ENCODE data around the gene ZNF148. TPM values are rescaled to one million over a fixed set of nuclear protein-coding genes. Genes with fewer than 3 reads are reported as not detected.

The ZNF148 gene
- total and polyA plus RNA-seq, 2 of the 4 experiments (the other 2 are of a cell fraction): 9.4 to 65.2 TPM

DNA sequence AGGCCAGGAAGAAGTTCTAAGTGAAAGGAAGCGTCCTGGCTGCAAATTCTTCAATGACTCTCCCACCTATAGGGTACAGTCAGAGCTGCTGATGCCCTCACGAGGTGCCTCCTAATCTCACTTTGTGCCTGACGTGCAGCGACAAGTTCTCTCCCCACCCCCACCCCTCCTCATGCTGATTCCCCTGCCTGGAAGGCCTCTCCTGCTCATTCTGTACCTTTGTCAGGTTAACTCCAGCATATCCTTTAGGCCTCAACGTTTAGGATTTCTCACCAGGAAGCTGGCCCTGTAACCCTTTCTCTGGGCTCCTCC is 187.6 kb downstream of the ZNF148 start:
- Histone ChIP-seq H3K36me3 (ENCODE audit: control insufficient read depth, insufficient read depth, low read length) (no peaks in the 10 kb centered on the region), H3K9ac (ENCODE audit: low read depth, low read length) (no peak overlapping the region), H4K5ac (ENCODE audit: low read depth, low read length) (no peak overlapping the region), H3K4ac (ENCODE audit: low read depth, low read length) (no peak overlapping the region), H3K56ac (ENCODE audit: extremely low read depth, insufficient read depth, low read length) (no peak overlapping the region), H2AK5ac (ENCODE audit: low read depth, low read length) (no peak overlapping the region), H4K20me1 (ENCODE audit: insufficient read depth, low read length) (no peaks in the 10 kb centered on the region), H2AK9ac (replicated peaks; ENCODE audit: low read depth, low read length, poor library complexity) (no peak overlapping the region), H2BK20ac (ENCODE audit: low read depth, low read length) (no peak overlapping the region), H3K4me2 (ENCODE audit: low read depth, low read length) (no peak overlapping the region), H3K18ac (ENCODE audit: low read depth, low read length) (no peak overlapping the region), H2BK120ac (ENCODE audit: low read depth, low read length) (no peak overlapping the region), H2BK15ac (ENCODE audit: low read depth, low read length) (no peak overlapping the region), H3K9me1 (ENCODE audit: insufficient read depth, low read length) (no peaks in the 10 kb centered on the region; the same call in 1 of the 2 replicates), H3K79me1 (ENCODE audit: low read depth in 1 of 2, low read length in 2 of 2) (no peaks in the 10 kb centered on the region), H3K23ac (ENCODE audit: low read depth, low read length) (no peak overlapping the region), H3K14ac (replicated peaks; ENCODE audit: low read depth, low read length) (no peak overlapping the region), H2AFZ (replicated peaks; ENCODE audit: low read length, poor library complexity) (peak overlapping the region; percentile 33), H4K91ac (ENCODE audit: insufficient read depth, low read depth, low read length) (no peak overlapping the region), H3K4me3 (ENCODE audit: insufficient read depth, low read depth, low read length) (no peak overlapping the region), H4K8ac (ENCODE audit: low read depth in 2 of 2, low read length in 2 of 2) (no peak overlapping the region), H3K27me3 (ENCODE audit: control insufficient read depth, insufficient read depth, low read length) (no peaks in the 10 kb centered on the region), H3K4me1 (ENCODE audit: control insufficient read depth, insufficient read depth, low read length) (peaks cover 13% of the 10 kb centered on the region; the same call in 1 of the 2 replicates), H2BK5ac (ENCODE audit: low read depth, low read length, poor library complexity, severe bottlenecking) (no peak overlapping the region), H3K27ac (ENCODE audit: insufficient read depth, low read length) (no peak overlapping the region), H3K9me3 (ENCODE audit: control insufficient read depth, insufficient read depth, low read length) (no peaks in the 10 kb centered on the region; the same call in 1 of the 2 replicates)
- no TSS peak for BruUV-seq (replicated peaks)
- intact Hi-C loops (cut with micrococcal nuclease): no loop called here
- ATAC-seq (ENCODE audit: low read depth): no peak
- WGBS, 2 experiments (ENCODE audit: extremely low coverage in 2 of 2, insufficient read length in 1 of 2): 90% methylated on average over 2 of the region's 5 CpGs; no CpG with 5 or more reads in 1 of the 2 experiments
- ChIA-PET CTCF (no interaction called here), POLR2A (ENCODE audit: unreplicated experiment) (no interaction called here)
- no peak for DNase-seq
- dilution Hi-C loops (cut with HindIII; ENCODE audit: low sequenced_read_pairs, unreplicated experiment): no loop called here
- in situ Hi-C loops (cut with MboI; ENCODE audit: low sequenced_read_pairs): no loop called here
- no peak for TF ChIP-seq MAZ (IDR thresholded peaks at IDR 0.05; ENCODE audit: borderline replicate concordance, low read depth, low read length)
- TF ChIP-seq, protein P1, sequence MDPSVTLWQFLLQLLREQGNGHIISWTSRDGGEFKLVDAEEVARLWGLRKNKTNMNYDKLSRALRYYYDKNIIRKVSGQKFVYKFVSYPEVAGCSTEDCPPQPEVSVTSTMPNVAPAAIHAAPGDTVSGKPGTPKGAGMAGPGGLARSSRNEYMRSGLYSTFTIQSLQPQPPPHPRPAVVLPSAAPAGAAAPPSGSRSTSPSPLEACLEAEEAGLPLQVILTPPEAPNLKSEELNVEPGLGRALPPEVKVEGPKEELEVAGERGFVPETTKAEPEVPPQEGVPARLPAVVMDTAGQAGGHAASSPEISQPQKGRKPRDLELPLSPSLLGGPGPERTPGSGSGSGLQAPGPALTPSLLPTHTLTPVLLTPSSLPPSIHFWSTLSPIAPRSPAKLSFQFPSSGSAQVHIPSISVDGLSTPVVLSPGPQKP (IDR thresholded peaks at IDR 0.05; ENCODE audit: borderline replicate concordance, low read depth, low read length): no peak
- TF ChIP-seq RFX5 (IDR thresholded peaks at IDR 0.05; ENCODE audit: low read depth, low read length): no peak
- TF ChIP-seq, protein P2, sequence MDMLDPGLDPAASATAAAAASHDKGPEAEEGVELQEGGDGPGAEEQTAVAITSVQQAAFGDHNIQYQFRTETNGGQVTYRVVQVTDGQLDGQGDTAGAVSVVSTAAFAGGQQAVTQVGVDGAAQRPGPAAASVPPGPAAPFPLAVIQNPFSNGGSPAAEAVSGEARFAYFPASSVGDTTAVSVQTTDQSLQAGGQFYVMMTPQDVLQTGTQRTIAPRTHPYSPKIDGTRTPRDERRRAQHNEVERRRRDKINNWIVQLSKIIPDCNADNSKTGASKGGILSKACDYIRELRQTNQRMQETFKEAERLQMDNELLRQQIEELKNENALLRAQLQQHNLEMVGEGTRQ (IDR thresholded peaks at IDR 0.05; ENCODE audit: low read depth, low read length): no peak
- TF ChIP-seq RCOR1 (IDR thresholded peaks at IDR 0.05; ENCODE audit: insufficient replicate concordance, low read length): no peak
- TF ChIP-seq CHD1 (IDR thresholded peaks at IDR 0.05; ENCODE audit: low read depth, low read length): no peak
- no peak for TF ChIP-seq MAFK (IDR thresholded peaks at IDR 0.05; ENCODE audit: low read depth, low read length)

All from IMR-90 (cell line).